Fibroblast of skin of scalp (primary cell): ENCODE results near the gene IP6K1.

Source experiments
- DNase-seq: peaks from one replicate; pipeline ENCODE4 v3.0.0-alpha.2; 2013

IP6K1 gene

DNA sequence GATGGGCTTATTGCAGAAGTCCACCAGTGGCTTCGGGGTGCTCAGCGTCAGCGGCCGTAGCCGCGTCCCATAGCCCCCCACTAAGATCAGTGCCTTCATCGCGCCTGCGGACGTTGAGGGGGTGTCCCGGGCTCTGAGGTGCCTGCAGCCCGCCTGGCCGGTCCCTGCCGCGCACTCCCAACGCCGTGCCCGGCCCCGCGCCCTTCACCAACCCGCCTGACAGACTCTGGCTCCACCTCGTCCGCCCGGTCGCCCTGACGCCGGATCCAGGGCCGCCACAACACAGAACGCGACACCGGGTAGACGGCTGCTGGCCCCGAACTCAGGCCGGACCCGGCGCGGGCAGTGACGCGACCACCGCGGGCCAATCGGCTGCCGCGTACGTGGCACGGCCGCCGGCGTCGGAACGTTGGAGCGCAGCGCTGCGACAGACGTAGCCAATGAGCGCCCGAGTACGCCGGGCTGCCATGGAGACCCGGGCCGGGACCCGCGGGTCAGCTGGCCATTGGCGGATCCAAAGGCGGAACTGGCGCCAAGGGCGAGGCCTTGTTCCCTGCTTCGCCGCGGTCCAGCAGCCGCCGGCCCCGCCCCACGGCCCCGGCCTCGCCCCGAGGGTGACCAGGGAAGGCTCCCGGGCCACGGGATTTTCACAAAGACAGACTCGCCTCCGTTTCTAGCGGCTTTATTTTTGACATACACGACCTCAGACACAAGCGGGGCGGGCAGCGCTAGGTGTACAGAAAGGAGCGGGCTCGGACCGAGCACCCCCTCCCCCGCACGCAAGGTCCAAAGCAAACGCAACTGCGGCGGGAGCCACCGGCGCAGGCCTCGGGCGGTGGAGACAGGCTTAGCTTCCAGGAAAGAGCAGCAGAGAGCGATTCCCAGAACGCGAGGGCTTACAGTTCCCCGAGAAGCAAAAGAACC, 62.5 kb downstream of the IP6K1 start, which contains the start of gene GMPPB:
TSS of gene GMPPB (minus strand) at position 324 of the 924 bp plus-strand sequence. CDS start at position 99, 225 bp downstream.
- peak; percentile 97 for DNase-seq

DNA sequence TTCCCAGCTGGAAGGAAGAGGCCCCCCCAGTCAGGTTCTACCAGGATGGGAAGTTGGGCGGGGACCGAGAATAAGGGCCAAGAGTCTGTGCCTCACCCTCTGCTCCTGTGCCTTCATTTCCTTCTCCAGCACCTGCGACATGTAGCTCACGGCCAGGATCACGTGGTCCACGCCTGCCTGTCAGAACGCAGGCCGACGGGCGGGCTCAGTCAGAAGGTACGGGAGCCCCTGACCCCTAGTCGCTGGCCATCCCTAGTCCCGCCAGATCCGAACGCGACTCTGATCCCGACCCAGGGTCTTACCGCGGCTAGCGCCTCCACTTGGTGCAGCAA, 63.1 kb downstream of the IP6K1 start:
- DNase-seq, result peak; percentile 25

DNA sequence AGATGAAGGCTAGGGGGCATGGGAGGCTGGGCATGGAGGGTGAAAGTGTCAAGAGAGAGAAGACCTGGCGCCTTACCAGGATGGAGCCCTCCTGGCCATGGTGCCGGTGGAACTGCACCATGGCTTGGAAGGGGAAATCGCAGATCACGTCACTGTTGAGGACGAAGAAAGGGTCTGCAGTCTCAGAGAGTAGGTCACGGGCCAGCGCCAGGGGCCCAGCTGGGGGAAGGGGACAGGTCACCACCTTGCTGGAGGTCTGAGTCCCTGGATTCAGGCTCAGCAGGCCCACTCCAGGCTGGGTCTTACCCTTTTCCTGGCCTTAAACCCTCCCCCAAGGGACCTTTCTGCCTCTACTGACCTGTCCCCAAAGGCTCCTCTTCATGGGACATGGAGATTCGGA, 63.4 kb downstream of the IP6K1 start:
- DNase-seq, result no peak

DNA sequence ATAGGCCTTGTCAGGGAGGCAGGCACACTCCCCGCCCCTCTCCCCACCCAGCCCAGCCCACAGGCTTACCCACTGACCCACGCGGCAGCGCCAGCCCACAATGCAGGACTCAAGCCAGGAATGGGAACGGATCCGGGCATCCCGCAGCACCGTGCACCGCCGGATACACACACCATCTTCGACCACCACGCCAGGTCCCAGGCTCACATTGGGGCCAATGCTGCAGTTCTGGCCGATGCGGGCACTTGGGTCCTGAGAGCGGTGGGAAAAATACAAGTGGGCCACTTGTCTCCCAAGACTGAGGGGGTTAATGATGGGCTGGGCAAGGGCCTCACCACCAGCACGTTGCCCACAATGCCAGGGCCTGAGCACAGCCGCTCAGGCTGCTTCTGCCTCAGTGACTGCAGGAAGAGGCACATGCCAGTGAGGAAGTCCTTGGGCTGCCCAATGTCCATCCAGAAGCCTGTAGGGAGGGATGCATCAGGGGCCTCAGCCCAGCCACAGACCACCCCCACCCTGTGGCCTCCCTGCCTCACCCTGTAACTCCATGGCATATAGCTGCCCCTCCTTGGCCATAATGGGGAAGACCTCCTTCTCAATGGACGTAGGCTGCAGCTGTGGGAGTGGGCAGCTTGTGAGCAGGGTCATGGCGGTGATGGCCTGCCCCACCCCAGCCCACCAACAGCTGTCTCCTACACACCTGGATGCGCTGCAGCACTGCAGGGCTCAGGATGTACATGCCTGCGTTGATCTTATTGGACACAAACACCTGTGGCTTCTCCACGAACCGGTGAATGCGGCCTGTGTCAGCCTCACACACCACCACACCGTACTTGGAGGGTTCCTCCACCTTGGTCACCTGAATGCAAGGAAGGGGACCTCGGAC, 64.2 kb downstream of the IP6K1 start:
- DNase-seq, result no peak

DNA sequence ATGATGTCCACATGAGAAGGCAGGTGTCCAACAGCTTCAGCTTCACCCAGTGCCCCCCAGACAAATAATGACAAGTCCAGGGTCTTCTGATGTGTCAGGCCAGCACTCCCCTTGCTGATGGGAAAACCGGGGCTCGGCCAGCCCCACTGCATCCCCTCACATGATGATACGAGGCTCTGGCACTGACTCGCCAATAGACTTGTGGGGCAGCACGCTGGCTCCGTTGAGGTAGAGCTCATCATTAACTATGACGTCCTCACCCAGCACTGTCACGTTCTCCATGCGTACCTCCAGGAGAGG, 64.8 kb downstream of the IP6K1 start:
- DNase-seq, result no peak

DNA sequence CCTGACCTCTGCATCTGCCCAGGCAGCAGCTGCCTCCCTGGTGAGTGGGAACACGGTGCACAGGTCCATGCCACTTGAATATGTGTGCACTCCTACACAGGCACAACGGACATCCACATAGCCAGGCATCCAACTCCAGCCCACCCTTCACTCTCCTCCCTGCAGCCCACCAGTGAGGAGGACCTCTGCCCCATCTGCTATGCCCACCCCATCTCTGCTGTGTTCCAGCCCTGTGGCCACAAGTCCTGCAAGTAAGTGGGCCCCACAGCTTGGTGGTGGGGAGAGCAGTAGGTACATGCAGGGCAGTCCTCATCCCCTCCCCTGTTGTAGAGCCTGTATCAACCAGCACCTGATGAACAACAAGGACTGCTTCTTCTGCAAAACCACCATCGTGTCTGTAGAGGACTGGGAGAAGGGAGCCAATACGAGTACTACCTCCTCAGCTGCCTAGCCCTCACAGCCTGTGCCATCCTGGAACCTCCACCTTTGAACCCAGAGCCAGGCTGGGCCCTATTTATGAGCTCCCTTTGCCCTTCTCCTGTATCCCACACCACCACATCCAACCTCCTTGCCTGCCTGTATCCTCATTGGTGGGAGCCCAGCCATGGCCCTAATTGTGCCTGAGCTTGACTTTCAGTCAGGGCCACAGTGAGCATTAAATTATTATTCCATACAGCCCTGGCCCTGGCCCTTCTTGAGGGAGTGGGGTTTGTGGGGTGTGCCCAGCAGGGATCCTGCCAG, 65.3 kb downstream of the IP6K1 start:
- DNase-seq, result no peak

DNA sequence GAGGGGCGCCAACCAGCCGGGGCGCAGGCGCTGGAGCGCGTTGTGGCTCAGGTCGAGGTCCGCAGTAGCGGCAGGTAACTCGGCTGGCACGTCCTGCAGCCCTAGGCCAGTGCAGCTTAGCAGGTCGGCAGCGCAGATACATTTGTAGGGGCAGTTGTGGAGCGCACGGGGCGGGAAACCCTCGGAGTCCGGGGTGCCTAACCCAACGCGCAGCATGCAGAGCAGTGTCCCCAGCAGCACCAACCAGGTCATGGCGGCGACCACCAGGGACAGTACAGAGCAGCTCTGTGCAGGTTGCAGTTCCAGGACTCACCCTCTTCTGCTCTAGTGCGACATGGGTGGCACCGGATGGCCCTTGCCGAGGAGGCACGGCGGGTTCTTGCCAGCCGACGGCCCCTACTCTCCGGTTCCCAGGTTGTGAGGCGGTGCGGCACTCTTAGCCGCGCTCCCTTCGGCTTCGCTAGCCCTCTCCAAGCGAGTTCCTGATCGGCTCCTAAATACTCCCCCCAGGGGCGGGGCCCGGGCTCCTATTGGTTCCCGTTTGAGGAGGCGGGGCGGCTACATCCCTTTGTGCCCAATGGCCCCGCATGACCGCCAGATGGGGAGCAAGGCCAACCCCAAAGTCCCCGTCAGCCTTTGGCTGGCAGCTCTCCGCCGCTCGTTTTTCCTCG, 67.0 kb downstream of the IP6K1 start, which contains the start of gene AMIGO3:
TSS of gene AMIGO3 (minus strand) at position 471 of the 671 bp plus-strand sequence. CDS start at position 252, 219 bp downstream.
- peak; percentile 92 for DNase-seq

DNA sequence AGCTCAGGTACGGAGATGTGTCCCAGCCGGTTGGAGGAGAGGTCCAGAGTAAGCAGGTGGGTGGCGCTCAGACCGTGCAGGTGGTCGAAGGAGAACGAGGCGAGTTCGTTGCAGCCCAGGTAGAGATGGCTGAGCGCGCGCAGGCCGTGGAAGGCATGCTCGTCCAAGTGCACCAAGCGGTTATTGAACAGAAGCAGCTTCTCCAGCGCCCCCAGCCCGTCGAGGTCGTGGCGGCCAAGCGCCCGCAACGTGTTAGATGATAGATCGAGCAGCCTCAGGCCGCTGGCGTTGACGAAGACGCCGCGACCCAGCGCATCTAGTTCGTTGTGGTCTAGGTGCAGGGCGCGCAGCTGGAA, 67.5 kb downstream of the IP6K1 start:
- DNase-seq, result no peak

DNA sequence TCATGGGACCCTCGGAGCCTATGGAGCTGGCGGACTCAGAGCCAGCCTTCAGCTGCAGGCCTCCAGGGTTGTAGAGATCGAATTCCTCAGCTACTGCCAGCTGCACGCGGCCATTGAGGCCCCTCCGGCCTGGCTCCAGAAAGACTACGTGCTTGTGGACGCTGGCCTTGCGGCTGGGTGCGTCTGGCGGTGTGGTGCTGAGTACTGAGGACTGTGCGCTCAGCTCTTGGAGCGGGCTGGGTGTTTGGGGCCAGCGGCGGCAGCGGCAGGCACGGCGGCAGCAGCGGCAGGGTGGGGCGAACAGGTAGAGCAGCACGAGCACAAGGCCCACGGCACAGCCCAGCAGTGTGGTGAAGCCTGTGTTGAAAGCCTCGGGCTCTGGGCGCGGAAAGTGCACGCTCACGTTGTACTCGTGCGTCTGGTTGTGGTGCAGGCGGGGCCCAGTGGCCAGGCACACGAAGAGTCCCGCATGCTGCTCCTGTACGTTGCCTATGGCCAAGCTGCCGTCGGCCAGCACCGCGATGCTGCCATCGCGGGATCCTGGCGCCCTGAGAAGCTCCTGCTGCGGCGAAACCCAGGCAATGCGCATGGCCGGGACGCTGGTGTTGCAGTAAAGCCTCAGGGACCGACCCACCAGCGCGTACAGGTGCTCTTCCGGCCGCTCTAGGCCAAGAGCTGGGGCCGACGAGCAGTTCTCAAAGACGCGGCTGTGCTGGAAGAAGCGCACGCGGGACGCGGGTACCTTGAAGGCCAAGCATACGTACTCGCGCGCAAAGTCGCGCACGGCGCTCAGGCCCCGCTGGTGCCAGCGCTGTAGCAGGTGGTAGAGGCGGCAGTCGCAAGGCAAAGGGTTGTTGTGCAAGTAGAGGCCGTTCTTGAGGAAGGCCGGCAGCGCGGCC, 68.1 kb downstream of the IP6K1 start:
- DNase-seq, result no peak

DNA sequence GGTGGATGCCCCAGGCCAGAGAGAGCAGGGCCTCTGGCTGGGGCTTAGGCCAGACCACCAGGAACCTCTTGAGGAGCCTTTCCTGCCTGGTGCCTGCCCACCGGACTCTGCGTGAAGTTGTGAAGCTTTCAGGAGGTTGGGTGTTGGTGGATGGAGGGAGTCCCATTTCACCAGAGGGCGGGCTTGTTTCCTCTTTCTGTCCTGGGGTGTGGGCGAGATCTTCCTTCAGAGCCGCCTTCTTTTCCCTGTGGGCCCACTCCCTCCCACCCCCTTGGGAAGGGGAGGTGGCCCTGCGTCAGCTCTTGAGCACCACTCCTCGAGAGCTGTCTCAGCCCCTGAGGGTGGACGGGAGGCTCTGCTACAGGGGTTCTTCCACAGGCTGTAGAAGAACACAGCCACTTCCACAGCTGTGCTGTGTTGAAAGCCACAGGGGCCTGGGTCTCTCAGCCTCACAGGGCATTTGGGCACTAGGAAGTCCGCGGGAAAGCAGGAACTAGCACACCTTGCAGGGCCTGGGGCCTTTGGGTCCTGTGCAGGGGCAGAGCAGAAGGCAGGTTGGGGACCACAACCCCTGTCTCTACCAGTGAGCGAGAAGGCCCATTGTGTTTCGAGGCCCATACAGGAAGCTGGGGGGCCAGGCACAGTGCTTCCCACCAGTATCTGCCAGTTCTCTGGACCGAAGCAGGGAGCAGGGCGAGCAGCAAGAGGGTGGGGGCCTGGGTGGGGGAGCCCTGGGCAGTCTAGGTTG, 69.0 kb downstream of the IP6K1 start:
- no peak for DNase-seq

DNA sequence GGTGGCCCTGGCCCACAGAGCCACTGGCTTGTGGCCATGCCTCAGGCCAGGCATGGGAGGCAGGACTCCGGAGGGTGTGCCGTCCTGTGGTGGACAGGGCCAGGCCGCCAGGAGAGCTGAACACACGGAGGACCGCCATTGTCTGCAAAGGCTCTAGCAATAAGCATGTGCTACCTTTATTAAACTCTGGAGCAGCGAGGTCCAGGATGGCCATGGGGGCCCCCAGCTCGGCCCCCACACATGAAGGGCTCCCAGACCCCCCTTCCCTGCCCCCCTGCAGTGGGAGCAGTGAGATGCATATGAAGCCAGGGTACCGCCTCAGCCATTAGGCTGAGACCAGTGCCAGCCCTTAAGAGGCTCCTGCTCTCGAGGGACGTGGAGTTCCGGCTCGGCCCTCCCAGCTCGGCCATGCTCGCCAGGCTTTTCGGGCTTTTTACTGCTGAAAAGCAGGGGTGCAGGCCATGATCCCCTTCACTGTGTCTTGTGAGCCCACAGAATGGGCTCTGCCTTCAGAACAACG, 69.6 kb downstream of the IP6K1 start:
- DNase-seq, result no peak

DNA sequence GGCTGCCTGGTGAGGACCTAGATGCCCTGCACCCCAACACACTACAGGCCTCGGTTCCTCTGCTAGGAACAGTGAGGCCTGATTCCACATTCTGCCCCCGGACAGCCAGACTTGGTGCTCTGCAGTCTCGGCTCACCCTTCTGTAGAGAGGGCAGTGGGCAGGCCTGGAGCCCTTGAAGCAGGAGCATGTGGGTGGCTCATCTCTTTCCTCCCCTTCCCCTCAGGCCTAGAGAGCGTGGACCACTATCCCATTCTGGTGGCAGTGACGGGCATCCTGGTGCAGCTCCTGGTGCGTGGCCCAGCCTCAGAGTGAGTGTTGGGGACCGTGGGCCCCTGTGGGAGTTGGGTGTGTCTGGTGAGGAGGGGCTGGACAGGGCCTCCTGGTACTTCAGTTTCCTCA, 70.2 kb downstream of the IP6K1 start:
- DNase-seq, result no peak

DNA sequence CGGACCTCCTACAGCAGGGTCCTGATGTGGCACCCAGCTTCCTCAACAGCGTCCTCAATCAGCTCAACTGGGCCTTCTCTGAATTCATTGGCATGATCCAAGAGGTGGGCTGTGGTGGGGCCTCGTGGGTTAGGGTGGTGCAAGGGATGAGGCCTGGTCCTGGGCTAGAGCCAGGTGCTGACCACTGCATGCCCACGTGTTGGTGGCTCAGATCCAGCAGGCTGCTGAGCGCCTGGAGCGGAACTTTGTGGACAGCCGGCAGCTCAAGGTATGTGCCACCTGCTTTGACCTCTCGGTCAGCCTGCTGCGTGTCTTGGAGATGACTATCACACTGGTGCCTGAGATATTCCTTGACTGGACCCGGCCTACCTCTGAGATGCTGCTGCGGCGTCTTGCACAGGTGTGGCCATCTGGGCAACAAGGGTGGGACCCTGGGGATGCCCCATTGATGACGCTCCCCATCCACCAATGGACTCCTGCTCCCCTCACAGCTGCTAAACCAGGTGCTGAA, 70.7 kb downstream of the IP6K1 start:
- DNase-seq, result no peak

DNA sequence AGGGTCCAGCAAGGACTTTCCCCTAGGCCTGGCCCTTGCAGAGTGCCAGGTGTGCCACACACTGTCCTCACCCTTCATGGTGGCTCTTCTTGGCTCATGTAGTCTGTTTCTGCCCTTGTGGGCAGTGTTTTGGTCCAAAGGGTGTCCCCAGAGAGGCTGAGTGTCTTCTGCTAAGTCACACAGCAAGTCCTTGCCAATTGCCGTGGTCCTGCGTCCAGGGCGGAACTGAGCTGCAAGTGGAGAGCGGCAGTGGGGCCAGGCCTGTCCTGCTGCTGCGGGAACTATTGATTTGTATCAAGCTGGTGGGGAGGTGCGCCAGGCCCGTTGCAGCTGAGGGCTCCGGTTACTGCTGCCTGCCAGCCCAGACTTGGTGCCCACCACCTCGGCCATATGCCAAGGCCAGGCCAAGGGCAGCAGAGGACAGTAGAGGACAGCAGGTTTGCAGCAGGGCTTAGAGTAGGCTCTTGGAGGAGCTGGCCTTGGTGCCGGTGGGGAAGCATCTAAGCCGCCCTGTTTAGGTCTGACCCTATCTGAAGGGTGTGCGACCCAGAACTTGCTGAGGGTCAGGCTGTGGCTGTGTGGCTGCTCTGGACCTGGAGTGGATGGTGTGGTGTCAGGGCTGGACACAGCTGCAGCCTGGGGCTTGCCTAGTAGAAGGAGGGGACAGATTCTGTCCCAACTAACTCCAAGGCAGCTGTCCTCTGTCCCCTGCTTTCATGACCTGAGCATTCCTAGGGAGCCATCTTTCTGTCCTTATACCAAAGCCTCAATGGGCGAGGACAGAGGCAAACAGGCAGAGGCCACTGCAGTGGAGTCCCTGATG, 71.4 kb downstream of the IP6K1 start:
- no peak for DNase-seq

DNA sequence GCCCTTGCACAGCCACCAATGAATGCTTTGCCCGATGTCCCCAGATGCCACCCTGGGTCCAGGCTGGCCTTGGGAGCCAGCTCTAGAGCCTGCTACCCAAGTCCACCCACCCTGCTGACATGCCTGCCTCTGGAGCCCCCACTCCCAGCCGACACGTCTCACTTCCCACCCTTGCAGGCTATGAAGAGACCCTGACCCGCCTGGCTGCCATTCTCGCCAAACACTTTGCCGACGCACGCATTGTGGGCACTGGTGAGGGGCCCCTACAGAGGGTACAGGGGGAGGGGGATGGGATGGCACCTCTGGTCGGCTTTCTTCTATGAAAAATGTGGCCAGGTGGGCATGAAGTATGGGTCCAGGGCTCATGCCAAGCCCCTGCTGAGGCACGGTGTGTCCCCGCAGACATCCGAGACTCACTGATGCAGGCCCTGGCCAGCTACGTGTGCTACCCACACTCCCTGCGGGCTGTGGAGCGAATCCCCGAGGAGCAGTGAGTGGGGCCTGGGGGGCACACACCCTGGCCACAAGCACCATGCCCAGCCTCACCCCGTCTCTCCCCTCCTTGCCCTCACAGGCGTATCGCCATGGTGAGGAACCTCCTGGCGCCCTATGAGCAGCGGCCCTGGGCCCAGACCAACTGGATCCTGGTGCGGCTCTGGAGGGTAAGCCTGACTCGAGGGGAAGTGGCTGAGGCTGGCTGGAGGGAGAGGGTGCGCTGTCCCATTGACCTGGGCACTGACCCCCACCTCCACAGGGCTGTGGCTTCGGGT, 72.8 kb downstream of the IP6K1 start:
- DNase-seq, result no peak

DNA sequence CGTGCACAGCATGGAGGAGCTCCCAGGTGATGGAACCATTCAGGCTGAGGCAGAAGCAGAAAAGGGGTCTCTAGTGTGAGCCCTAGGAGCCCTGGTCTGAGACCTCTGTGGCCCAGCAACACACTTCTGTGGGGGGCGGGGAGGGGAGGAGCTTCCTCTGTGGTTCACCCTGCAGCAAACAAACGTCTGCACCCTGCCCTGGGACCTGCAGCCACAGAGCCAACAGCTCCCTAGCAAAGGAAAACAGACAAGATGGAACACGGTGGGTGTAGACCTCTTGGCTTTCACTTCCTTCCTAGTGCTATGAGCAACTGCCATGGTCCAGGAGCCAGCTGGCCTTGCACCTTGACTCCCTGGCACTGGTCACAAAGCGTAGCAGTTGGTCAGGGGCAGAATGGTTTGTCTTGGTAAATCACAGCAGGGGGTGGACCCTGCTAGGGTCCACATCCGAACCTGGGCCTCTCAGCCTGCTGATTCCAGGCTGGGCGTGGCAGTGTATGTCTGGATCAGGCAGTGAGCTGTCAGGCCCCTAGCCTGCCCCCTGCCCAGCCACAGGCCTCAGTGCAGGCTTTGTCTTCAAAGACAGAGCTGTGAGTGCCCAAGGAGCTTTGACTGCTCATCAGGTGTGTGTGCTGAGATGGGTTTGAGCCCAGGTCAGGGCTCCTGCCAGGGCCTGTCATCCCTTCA, 73.6 kb downstream of the IP6K1 start:
- no peak for DNase-seq

DNA sequence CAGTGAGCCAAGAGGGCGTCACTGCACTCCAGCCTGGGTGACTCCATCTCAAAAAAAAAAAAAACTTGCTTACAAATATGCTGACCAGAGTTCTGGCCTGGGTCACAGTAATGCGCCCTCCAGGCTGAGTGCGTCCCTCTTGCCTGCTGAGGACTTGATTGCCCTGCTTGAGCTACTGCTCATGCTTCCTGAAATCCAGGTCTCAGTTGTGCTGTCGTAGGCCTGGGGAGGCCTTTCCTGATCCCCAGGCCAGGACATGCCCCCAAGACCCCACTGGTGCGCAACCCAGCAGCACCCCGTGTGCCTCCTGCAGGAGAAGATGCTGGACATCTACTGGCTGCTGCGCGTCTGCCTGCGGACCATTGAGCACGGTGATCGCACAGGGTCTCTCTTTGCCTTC, 74.2 kb downstream of the IP6K1 start:
- DNase-seq, result no peak

DNA sequence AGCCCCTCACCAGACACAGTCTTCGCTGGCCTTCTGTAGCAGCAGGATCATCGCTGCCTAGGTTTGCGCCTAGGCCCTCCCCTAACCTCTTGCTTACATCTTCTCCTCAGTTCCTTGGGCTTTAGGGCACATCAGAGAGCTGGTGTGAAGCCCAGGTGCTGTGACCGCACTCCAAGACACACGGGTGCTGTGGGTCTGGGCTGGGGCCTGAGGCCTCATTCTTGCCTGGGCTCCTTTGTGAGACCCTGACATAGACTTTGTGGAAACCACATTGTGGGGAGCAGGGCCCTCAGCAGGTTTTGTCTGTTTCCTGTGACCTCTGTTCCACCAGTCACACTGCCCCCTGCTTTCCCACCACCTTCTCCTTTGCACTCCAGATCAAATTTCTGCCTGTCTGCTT, 74.9 kb downstream of the IP6K1 start:
- no peak for DNase-seq
